Stimulated activated CD8-positive, alpha-beta memory T cell treated with anti-CD3 and anti-CD28 coated beads, Interleukin-4, amount 100 ng/mL, for 4 hours (primary cell): ENCODE results near the gene CALY.
"Not testable (repeated sequence)": the region's sequence is repeated elsewhere in the genome, so short reads cannot be mapped to it uniquely, and the experiment has no call there.

ENCODE experiments used
- DNase-seq, 2 donors: peaks; one replicate each; pipeline ENCODE4 v3.0.0-alpha.2; 2020; ENCODE audit warnings: low read depth in 2 of 2, low spot score in 1 of 2

CALY gene

GRCh38 chr10:133332936-133333699 is 3.6 kb downstream of the CALY start:
- DNase-seq: no peak

GRCh38 chr10:133329491-133330202 is 7.0 kb downstream of the CALY start:
- peak; percentile 68 to 82 for DNase-seq

- no peak for DNase-seq
Observed at GRCh38 chr10:133328358-133329343, 8.0 kb downstream of the CALY start.

- DNase-seq: no peak
Observed at GRCh38 chr10:133327651-133328357, 8.9 kb downstream of the CALY start.

GRCh38 chr10:133326745-133327650 is 9.7 kb downstream of the CALY start:
- DNase-seq: no peak

GRCh38 chr10:133326223-133326551 is 10.5 kb downstream of the CALY start:
- DNase-seq: no peak

GRCh38 chr10:133325440-133326222 is 11.1 kb downstream of the CALY start:
- DNase-seq: no peak

GRCh38 chr10:133324857-133325260 is 11.8 kb downstream of the CALY start:
- DNase-seq: no peak

- no peak for DNase-seq
Observed at GRCh38 chr10:133324198-133324792, 12.4 kb downstream of the CALY start.

- DNase-seq: not testable (repeated sequence)
Observed at GRCh38 chr10:133322064-133322709, 14.5 kb downstream of the CALY start.

GRCh38 chr10:133320852-133321422 is 15.8 kb downstream of the CALY start:
- DNase-seq: not testable (repeated sequence)

GRCh38 chr10:133318494-133319127 is 18.1 kb downstream of the CALY start:
- DNase-seq: no peak

- DNase-seq: no peak
Observed at GRCh38 chr10:133316732-133317131, 20.0 kb downstream of the CALY start.

- no peak for DNase-seq
Observed at GRCh38 chr10:133316266-133316665, 20.4 kb downstream of the CALY start.

GRCh38 chr10:133315847-133316246 is 20.8 kb downstream of the CALY start:
- DNase-seq: no peak

GRCh38 chr10:133314911-133315310 is 21.8 kb downstream of the CALY start:
- no peak for DNase-seq

- DNase-seq: no peak
Observed at GRCh38 chr10:133313192-133313591, 23.5 kb downstream of the CALY start.
